ENCODE data around the gene ARF3.

Gene ARF3

DNA sequence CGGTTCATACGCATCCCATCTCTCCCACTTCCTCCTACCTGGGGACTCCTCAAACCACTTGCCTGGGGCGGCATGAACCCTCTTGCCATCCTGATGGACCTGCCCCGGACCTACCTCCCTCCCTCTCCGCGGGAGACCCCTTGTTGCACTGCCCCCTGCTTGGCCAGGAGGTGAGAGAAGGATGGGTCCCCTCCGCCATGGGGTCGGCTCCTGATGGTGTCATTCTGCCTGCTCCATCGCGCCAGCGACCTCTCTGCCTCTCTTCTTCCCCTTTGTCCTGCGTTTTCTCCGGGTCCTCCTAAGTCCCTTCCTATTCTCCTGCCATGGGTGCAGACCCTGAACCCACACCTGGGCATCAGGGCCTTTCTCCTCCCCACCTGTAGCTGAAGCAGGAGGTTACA is 24.5 kb upstream of the ARF3 start:
- no peak for DNase-seq (ENCODE audit: low spot score)

DNA sequence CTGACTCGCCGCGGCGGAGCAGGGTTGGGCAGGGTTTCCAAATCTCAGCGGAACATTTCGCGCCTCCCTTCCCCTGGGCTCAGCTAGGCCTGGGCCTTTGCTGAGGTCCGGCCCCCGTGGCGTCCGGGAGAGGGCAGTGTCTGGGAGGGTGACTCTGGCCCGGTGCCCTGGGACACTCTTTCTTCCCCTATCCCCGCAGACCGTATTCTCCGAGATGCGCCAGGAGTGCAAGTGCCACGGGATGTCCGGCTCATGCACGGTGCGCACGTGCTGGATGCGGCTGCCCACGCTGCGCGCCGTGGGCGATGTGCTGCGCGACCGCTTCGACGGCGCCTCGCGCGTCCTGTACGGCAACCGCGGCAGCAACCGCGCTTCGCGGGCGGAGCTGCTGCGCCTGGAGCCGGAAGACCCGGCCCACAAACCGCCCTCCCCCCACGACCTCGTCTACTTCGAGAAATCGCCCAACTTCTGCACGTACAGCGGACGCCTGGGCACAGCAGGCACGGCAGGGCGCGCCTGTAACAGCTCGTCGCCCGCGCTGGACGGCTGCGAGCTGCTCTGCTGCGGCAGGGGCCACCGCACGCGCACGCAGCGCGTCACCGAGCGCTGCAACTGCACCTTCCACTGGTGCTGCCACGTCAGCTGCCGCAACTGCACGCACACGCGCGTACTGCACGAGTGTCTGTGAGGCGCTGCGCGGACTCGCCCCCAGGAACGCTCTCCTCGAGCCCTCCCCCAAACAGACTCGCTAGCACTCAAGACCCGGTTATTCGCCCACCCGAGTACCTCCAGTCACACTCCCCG is 23.9 kb upstream of the ARF3 start:
- DNase-seq (ENCODE audit: low spot score) = no peak

DNA sequence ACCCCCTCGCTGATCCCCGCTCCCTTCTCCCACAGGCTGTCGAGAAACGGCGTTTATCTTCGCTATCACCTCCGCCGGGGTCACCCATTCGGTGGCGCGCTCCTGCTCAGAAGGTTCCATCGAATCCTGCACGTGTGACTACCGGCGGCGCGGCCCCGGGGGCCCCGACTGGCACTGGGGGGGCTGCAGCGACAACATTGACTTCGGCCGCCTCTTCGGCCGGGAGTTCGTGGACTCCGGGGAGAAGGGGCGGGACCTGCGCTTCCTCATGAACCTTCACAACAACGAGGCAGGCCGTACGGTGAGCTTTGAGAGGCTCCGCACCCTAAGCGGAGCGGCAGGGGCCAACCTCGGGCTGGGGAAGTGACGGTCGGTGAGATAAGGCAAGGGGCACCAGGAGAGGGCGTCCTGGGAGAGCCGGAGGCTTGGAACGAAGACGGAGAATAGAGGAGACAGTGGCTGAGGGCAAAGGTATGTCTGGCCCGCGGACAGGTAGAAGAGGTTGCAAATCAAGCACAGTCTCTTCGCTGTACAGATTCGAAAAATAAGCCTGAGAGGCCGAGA is 23.2 kb upstream of the ARF3 start:
- no peak for DNase-seq (ENCODE audit: low spot score)

DNA sequence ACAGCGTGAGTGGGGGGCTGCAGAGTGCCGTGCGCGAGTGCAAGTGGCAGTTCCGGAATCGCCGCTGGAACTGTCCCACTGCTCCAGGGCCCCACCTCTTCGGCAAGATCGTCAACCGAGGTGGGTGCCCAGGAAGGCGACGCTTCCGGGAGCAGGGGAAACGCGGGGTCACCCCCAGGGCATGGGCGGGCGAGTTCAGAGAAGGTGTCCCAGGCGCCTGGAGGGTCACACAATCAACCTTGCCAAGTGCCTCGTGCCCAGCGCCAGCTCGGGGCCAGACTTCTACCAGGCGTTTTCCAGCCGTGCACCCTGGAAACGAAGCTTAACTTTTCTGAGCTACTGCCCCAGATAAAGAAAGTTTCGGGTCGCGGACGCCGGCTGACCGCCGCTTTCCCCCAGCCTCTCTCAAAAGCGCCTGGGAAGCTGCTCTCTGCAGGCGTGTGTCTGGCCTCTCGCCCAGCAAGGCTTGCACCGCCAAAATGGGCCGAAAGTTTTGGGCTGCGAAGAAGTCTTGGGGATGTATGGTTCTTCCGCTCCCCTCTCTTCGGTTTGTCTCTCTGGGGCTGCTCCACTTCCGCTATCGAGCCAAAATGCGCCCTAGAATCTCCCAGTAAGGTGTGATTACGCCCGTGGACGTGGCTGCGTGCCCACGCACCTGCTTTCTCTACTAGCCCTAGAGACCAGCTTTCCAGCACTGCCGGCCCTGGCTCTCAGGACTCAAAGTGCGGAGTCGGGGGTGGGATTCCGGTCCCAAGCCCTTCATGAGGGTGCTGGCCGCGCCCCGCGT is 22.5 kb upstream of the ARF3 start:
- DNase-seq (ENCODE audit: low spot score) = no peak

DNA sequence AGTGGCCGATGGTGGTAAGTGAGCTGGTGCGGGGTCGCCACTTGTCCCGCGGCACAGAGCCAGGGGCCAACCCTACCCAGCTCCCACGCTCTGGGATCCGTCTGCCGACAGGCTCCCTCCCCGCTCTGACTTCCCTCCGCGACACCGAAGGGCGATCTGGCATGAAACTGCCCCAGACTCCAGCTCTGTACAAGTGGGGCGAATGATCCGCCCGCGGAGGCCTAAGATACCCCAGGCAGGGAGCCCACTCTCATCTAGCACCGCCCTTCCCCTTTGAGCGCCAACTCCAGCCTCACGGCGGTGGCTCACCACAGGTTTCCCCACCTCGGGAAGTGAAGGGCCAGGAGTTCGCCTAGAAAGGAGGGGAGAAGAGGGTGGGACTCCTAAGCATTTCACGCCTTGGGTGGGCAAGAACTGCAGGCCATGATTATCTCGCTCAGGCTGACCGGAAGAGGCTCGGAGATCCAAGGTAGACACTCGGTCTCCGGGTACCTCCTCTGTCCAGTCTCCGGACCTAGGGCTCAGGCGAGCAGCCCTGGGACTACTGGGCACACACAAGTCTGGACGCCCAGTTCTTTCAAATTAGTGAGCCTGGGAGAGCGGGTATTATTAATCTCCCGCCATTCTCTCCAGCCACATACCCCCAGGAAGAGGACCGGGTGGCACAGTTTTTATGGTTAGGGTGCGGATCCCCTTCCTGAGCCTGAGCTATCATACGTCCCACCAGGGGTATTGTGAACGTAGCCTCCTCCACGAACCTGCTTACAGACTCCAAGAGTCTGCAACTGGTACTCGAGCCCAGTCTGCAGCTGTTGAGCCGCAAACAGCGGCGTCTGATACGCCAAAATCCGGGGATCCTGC is 21.7 kb upstream of the ARF3 start:
- no peak for DNase-seq (ENCODE audit: low spot score)

DNA sequence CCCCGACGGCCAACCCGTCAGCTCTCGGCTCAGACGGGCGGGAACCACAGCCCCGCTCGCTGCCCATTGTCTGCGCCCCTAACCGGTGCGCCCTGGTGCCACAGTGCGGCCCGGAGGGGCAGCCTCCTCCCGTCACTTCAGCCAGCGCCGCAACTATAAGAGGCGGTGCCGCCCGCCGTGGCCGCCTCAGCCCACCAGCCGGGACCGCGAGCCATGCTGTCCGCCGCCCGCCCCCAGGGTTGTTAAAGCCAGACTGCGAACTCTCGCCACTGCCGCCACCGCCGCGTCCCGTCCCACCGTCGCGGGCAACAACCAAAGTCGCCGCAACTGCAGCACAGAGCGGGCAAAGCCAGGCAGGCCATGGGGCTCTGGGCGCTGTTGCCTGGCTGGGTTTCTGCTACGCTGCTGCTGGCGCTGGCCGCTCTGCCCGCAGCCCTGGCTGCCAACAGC is 21.0 kb upstream of the ARF3 start, which contains the start of gene WNT1:
Gene WNT1, plus strand, starts transcription at position 32 of the 450 bp plus-strand sequence. Its CDS starts 329 bp downstream, at position 361.
- no peak for DNase-seq (ENCODE audit: low spot score)

DNA sequence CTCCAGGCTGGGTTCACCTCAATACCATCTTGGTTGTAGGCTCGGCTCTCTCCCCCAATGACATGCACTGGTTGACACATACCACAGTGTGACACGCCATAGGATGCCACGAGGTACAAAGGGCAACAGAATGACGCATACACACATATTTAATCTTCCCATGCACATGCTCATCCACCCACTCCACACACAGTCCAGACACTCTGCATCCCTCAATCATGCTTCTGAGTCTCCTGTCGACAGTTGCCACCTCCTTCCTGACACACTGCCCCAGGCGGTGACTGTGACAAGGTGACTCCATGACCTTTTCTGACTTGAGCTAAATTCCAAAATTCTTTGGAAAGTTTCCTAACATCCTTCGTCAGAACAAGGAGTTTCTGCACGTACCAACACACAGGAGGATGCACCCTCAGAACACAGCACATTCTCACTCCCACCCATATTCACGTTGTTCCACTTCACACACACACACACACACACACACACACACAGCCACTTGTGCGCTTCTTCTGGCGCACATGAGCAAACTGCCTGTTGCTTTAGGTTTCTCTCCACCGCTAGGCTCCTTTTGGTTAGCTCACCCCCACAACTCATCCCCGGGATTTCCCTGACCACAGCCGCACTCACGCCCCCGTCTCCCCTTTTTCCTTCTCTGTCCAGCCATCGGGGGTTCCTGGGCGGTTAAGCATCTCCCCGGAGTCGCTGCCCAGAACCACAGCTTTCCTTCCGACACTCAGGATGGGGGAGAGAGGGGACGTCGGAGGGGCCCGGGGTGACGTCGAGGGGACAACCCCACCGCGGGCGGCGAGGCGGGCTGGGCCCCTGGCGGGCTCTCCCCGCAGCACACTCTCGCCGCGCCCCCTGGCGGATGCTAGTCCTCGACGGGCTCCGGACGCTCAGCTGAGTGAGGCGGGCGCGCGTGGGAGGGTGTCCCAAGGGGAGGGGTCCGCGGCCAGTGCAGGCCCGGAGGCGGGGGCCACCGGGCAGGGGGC is 20.3 kb upstream of the ARF3 start:
- DNase-seq (ENCODE audit: low spot score) = peak; percentile 64

DNA sequence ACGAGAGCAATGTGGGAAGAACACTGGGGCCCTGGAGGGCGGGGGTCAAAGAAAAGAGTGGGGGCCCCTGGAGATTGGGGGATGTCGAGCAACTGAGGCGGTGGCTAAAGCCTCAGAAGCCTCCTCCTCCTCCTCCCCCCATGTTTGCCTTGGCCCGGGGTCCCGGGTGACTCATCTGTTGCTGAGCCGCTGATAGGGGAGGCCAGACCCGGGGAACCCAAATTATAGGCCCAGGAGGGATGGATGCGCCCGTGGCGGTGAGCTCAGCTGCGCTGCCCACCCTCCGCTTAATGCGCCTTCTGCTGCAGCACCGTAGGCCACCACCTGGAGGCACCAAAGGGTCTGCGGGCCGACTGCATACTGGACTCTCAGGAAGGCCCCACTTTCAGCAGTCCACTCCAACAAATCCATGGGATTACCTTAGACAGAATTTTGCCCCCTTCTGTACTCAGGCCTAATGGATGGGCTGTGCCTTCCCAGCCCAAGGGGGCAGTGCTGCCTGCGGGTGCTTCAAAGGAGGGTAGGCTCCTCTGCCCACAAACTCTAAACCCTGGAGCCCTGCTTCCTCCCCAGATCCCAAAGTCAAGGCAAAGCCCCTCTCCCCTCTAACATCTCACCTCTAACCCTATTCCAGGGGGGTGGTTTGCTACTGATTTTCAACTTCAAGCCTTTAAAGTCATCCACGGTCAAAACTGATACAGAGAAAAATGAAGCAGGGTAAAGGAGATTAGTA is 16.8 kb upstream of the ARF3 start:
- DNase-seq (ENCODE audit: low spot score) = no peak

DNA sequence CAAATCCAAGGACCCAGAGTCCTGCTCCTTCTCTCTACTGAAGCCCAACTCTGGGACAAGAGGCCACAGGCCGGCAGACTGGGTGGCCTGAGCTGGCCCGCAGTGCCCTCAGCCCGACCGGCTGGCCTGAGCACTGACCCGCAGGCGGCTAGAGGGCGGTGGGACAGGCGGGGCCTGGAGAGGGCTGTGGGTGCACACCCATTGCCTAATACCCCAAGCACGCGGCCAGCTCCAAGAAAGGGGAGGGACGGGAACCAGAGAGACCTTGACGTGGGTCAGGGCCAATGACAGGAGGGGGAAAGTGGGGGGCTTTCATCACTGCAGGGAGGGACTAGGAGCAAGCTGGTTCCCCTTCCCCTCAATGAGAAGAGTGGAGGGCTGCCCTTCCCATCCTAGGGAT is 16.2 kb upstream of the ARF3 start:
- DNase-seq (ENCODE audit: low spot score) = no peak

DNA sequence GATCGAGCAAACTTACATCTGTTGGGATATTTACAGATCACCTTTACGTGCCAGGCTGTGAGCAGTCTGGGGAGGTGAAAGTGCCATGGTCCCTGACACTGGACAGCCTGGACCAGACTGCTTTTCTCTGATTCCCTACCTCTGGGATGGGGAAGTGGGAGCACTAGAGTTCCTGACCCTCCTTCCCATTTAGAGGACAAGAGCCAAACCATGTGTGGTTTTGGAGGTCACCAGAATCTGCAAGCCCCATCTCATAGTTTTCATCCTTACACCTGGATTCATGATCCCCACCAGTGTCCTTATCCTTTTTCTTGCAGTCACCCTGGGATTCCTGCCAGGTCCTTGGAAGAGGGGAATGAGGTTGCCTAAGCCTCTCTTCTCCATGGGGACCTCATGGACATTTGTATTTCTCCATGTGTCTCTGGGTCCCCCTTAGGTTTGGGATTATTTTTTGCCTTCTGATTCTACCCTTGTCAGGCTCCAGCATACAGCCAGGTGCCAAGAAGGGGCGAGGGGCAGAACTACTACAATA is 15.7 kb upstream of the ARF3 start:
- DNase-seq (ENCODE audit: low spot score) = no peak

DNA sequence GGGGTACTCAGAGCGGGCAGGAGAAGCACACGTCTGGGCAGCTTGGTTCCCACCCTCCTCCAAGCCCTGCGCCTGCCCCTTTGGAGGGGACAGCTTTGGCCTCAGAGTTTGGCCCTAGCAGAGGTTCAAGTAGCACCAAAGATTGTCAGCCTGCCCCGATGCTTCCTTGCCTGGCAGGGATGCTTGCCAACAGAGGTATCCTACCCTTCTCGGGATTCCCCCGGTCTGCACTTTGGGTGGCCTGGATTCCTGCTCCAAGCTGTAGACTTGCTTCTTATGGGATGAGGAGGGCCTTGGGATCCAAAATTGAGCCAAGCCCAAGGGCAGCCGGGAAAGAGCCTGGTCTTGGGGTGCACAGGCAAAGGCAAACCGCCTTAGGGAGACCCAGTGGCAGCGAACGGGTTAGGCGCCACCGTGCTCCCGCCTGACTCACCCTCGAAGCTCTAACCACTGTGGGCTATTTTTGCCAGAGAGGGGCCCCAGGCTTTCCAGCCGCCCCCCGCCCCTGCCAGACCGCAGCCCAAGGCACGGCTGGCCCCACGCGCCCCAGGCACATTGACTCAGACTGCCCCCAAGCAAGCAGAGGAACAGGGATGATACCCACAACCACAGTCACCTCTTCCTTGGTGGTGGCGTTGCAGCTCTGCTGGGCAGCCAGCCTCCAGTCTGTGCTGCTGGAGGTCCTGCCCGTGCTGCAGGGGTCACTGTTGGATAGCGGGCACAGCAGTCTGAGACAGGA is 15.1 kb upstream of the ARF3 start:
- no peak for DNase-seq (ENCODE audit: low spot score)

DNA sequence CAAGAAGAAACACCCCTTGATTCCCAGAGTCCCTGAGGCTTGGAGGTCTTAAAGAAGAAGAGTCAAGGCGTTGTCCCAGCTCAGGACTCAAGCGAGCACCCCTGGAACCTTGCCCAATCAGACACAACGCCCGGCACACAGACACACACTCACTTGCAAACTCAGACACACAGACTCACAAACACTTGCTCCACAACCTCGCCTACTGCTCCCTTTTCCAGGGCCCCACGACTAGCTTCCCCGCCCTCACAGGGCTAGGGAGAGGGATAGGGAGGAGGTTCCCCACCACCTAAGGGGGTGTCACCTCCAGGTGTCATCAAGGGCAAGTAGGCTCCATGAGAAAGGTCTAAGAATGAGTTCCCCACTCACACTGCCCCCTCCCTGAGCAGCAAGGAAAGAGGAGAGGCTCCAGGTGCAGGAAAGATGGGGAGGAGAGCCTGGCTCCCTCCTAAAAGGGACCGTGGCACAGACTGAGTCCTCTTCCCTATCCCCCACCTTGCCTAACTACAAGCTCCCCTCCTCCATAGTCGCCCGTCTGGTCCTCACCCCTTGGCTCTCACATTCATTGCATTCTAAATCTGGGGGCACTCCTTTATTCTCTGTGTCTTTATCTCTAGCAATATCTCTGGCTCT is 13.5 kb upstream of the ARF3 start:
- DNase-seq (ENCODE audit: low spot score) = no peak

DNA sequence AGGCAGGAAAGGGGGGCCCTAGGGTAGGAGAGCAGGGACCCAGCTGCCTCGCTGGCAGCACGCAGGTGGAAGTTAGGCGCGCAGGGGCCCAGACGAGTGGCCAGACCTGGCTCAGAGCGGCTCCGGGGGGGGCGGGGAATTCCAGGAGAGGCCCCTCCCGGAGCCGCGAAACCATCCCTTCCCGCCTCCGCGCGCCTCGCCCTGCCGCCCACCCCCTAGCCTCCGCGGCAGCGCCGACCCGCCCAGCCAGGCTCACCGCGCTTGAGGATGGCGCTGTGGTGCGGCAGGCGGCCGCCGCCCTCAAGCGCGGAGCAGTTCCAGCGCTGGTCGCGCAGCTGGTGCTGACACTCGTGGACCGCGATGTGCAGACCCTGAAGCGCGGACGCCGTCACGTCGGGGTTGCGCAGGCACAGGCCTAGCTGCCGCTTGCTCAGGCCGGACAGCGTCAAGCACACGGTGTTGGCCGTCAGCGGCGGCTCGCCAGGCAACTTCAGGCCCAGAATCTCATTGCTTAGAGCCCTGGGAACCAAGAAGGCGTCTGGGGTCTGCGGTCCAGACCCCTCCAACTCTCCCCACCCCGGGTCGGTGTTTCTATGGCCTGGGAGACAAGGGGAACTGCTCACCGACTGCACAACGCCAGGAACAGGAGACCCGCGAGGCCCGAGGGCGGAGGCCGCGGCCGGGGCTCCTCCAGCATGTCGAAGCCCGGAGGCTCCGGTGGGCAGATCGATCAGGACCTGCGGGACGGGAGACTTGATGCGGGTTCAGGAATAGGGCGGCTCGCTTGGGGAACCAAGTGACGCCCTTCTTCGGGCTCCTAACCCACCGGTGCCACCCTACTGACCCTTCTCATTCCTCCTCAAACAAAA is 12.8 kb upstream of the ARF3 start:
- no peak for DNase-seq (ENCODE audit: low spot score)

DNA sequence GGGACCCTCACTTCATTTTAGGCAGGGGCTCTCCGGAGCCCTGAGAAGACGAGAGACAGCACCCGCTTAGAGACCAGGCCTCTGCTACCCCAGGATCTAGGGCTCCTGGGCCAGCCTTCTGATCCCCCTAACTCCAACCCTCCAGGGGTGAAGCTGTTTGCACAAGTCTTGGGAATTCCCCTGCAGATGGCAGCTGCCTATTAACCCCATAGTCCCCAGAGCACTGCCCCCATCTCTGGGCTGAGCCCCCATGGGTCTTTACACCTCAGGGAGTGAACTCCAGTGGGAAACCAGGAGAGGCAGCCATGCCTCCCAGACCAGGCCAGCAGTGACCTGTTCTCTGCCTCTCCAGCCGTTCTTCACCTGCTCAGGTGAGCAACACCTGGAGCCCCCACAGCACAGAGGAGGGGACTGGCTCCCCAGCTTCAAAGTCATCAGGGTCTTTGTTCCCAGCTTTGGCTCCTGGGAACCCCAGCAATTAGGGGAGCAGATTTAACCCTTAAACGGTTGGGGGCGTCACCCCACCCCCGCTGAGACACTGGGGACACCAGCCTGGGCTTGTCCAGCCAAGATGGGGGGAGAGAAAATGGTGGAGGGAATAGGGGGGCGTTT is 12.0 kb upstream of the ARF3 start:
- DNase-seq (ENCODE audit: low spot score) = no peak

DNA sequence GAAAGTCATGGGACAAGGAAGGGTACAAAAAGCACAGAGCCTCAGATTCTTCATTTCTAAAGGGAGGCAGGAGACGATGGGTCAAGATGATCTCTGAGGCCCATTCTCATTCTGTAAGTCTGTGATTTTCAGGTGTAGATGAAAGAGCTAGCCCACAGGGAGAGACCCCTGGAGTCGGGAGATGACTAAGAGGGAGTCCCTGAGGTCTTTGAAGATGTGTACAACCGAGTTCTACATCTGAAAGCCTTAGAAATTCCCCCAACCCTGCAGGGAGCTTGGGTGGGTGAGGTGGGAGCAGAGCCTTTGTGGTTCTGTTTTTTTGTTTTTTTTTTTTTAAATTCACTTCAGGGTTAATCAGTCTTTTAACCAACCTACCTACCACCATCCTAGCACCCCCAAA is 11.2 kb upstream of the ARF3 start:
- no peak for DNase-seq (ENCODE audit: low spot score)

DNA sequence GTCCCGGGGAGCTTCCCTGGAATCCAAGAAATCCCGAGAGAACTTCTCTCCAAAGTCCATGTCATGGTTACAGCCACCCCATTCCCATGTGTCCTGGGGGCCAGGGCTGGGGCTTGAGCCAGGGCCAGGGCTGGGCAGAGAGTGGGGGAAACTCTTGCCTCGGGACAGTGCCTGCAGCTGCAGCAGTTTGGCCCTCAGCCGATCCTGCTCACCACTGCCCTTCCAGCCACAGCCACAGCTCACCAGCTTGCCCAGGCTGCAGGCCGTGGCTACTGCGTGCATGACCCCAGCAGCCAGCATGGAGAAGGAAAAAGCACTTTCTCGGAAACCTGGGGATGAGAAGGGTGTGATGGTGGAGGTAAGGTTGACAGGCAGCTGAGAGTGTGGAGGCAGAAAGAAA is 10.7 kb upstream of the ARF3 start:
- no peak for DNase-seq (ENCODE audit: low spot score)
